GM21423 (cell line): Measurements from ENCODE around the gene PARP8.
"Not testable (repeated sequence)": the region's sequence is repeated elsewhere in the genome, so short reads cannot be mapped to it uniquely, and the experiment has no call there.

Source experiments
- ATAC-seq: cut with Tn5 transposase; IDR thresholded peaks from one replicate; pipeline ENCODE4 v1.9.1; 2021; ENCODE audit warnings: mild to moderate bottlenecking, moderate library complexity; ENCODE audit not compliant: unreplicated experiment

The PARP8 gene

DNA sequence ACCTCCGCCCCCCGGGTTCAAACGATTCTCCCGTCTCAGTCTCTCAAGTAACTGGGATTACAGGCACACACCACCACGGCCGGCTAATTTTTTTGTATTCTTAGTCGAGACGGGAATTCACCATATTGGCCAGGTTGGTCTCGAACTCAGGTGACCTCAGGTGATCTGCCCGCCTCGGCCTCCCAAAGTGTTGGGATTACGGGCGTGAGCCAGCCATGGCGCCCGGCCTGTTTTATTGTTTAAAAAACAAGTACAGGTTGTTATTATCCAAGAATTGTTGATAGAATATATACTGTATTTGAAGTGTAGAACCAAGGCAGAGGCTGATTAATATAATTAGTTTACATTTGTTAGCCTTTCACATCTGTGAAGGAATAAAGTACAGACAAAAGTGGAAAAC is 8.9 kb downstream of the PARP8 start:
- no peak for ATAC-seq

DNA sequence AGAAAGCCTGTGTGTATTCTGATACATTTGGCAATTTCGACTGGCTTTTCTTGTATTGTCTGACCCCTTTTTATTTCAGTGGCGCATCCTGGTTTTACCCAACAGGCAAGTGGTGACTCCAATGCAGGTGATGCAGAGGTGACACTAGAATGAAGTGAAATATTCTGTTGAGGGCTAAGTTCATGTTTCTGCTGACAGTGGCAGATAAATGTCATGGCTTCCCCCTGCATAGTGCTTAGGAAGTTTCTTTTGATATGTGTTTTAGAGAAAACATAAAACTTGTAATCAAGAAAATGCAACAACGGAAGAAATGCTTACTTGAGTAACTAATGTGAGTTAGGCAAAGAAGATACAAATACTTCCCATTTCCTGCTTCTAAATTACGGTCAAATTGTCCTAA is 13.1 kb downstream of the PARP8 start:
- not testable (repeated sequence) for ATAC-seq

DNA sequence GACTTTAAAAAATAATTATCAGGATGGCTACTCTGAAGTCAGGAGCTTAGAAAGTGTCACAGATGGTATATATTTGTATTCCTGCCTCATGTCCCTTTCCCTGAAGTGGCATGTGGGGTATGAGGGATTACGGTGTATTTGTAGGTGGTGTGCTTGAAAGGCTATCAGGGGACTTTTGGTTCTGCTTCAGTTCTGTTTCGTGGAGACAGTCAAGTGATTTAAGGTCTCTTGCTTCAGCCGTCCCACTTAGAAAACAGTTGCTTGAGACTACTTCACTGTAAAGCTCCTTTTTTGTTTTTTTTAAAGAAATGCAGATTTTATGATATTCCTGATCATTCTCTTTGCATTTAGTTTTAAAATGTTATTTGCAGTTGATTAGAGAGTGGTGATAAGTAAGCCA is 18.3 kb downstream of the PARP8 start:
- no peak for ATAC-seq

DNA sequence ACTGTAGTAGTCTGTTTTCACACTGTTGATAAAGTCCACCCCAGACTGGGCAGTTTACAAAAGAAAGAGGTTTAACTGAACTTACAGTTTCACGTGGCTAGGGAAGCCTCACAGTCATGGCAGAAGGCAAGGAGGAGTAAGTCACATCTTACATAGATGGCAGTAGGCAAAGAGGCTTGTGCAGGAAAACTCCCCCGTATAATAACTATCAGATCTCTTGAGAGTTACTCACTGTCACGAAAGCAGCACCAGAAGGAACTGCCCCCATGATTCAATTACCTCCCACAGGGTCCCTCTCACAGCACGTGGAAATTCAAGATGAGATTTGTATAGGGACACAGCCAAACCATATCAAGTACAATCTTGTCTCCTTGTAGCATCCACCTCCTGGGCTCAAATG is 21.1 kb downstream of the PARP8 start:
- no peak for ATAC-seq

DNA sequence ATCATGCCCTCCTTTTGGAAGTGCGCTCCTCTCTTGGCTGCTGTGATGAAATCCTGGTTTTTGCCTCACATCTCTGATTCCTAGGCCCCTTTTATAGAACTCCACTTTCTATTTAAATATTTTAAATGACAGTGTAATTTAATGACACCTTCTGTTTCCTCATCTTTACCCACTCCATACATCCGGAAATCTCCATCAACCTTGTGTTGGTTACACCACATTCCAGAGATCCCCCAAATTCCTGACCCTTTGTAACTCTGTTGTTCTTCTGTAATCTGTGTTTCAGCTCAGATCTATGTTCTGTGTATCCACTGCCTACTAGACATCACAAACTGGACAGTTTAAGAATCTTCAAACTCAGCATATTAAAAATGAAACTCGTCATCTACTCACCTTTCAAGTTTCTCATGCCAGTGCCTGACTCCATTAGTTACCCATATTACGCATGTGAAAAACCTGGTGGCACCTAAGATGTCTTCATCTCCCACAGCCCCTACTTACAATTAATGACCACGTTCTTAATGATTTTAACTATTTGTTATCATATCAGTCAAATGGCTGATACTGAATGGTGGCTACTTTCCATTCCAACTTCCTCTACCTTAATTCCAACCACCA is 25.1 kb downstream of the PARP8 start:
- ATAC-seq, result no peak

DNA sequence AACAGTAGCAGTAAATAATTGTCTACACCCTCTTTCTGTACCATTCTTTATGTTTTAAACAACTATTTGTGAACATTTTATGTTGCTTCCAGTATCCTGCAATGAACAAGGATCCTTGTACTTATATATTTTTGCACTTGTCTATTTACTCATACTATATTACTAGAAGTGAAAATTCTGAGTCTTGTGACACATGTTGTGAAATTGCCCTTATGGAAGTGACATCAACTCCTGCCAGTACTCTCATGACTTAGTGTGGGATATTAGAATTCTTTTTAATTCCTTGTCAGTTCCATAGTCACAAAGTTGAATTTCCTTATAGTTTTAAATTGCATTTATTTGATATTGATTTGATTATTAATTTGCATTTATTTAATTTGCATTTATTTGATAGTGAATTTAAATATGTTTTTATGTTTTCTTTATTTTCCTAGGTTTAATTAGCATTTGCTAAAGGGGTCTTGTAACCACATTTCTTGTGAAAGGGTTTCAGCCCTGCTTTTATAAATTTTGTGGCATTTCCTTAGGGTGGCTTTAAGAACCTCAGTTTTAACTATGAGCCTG is 27.7 kb downstream of the PARP8 start:
- no peak for ATAC-seq

DNA sequence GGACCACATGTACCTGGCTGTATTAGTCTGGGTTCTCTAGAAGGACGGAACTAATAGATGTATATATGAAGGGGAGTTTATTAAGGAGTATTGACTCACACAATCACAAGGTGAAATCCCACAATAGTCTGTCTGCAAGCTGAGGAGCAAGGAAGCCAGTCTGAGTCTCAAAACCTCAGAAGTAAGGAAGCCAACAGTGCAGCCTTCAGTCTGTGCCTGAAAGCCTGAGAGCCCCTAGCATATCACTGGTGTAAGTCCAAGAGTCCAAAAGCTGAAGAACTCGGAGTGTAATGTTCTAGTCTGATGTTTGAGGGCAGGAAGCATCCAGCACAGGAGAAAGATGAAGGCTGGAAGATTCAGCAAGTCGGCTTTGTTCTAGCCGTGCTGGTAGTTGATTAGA is 28.2 kb downstream of the PARP8 start:
- ATAC-seq, result not testable (repeated sequence)

DNA sequence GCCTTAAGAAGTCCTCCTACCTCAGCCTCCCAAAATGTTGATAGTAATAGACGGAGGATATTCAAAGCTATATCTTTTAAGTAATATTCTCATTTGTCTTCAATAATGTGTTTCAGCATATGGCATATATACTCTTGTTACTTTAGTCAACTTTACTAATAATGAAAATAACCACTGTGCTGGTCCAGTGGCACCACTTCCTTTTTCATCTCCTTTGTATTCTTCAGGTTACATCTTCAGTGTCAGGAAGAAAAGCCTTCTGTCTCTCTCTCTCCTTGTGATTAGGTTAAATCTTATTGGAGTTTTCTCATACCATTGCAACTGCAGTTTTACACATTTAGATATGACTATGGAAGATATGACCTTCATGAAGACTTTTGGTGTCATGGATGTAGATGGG is 31.3 kb downstream of the PARP8 start:
- ATAC-seq, result peak; percentile 68

DNA sequence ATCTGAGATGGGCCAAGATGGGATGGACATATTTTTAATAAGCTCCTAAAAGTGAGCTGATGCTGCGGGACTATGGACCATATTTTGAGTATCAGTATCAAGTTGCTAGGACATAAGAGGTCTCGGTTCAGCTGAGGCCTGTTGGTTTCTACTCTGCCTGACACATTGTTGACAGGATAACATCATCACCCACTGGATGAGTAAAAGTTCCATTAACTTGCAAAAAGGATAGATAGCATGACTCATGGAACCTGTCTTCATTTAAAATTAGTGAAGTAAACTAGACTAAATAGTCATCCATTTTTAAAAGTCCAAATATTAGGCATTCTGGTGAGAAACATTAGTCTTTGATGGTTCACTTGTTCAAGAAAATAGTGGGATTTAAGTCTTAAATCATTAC is 33.3 kb downstream of the PARP8 start:
- ATAC-seq, result no peak

DNA sequence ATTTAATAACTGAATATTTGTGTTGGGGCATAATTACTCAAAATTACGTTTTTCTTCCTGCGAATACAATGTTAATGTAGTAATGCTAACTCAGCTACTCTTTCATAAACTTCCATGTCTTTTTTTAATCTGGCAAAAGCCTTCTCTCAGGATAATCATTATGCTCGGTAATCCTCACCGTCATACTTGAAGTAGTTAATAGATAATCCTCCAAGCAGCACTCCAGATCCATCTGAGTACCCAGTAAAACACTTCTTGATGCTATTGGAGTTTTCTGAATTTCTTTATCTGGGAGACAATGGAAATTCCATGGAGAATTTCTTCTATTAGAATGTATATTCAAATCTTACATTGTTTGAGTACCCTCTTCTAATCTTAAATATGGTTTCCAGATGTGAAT is 34.3 kb downstream of the PARP8 start:
- ATAC-seq, result no peak

DNA sequence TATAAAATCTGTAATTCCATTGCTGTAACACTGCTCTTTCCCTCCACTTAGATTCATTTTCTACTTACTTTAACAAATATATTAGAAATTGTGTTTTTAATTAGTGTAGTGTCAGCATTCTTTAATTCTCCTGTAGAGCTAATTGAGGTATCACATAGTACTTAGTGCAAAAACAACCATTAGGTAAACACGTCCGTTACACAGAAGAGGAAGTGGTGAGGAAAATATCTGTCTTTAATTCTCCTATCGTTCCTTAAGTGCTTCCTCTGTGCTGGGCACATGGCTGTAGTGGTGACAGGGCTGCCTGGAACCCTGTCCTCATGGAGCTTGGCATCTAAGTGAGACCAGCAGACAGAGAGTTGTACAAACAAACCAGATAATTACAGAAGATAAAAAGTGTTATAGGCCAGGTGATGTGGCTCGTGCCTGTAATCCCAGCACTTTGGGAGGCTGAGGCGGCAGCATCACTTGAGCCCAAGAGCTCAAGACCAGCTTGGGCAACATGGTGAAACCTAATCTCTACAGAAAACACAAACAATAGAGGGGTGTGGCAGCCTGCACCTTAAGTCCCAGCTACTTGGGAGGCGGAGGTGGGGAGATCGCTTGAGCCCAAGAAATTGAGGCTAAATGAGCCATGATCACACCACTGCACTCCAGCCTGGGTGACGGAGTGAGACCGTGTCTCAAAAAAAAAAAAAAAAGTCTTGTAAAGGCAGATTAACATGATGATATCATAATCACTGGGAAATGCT is 36.4 kb downstream of the PARP8 start:
- no peak for ATAC-seq

DNA sequence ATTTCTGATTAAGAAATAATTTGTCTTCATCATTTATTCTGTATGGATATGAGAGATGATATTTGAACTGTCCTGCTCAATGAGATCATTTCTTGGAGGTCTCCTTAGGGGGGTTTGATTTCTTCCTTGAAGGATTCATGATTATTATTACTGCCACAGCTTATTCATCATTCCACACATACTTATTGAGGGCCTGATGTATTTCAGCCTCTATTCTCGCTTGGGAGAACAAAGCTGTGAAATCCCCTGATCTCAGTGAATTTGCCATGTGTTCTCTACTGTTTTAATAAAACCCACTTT is 36.9 kb downstream of the PARP8 start:
- no peak for ATAC-seq

DNA sequence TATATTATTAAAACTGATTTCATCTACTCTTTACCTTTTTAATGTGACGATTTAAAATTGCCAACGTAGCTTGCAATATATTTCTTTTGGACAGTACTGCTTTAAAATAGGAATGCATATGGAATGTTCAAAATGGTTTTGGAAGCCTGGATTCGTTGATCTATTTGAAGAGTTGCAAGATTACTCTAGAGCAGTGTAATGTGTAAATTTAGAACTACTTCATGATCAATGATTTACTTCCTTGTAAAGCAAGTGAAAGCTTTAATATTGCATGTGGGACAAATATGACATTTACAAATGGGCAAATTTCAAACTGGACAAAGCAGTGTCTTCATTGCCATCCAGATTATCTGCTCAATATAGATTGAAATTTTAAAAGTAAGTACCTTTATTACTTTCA is 38.3 kb downstream of the PARP8 start:
- ATAC-seq, result no peak

DNA sequence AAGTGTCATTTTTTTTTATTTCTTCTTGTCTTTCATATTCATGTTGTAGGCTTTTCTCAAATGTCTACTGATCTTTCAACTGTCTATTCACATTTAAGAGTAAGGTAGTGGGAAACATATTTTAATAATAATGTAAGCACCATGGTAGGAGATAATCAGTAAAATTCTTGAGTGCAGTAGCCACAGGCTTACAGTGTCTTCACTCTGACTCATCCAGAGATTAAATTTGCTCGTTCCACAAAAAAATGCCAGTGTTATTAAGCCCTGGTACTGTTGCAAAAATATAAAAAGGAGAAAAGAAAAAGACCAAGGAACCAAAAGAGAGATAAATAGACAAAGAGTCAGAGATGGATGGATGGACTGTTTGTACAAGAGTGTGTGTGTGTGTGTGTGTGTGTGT is 43.0 kb downstream of the PARP8 start:
- ATAC-seq, result no peak

DNA sequence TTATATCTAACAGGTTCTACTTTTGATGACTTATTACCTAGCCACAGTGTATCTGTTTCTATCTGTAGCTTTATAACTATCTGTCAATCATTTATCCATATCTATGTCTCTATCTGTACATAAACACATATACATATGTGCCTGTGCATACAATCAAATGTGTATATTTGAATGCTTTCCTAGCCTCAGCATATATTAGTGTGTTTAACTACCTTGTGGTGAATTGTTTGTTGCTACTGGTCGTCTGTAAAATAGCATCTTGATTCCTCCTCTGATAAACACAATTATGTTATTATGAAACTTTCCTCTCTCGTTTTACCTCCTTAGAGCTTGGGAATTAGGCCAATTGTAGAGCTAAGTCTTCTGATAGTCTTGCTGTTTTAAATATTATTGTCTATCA is 44.4 kb downstream of the PARP8 start:
- ATAC-seq, result peak; percentile 16

DNA sequence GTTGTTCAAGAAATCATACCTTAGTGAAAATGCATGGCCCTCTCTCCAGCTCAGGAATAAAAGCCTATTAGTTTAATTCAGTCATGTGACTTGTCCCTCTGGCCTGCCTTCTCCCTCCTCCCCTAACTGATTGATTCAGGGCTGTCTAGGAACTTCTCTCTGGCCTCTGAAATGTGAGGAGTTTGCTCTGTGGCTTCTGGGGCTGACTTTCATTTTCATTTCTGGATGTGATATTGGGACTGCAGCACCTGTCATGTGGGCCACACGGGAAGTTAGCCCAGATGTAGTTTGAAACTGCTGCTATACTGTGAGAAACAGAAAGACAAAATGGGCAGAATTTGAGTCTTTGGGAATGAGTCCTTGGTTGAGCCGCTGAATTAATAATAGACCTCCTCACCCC is 44.8 kb downstream of the PARP8 start:
- ATAC-seq, result peak; percentile 96

DNA sequence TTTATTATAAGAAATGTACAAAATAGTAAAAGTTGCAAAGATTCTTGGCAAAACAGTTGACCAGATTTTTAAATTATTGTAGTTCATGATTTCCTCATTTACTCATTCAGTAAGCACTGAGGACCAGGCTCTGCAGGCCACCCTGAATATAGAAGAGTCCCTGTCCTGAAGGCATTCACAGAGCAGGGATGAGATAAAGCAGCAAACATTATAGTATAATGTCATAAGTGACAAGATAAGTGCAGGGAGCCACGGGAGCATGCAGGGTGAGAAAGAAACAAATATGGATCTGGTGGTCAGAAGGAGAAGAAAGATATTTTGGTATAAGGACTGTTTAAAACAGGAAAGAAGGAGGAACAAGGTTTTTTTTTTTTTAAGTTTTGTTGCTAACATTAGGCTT is 46.0 kb downstream of the PARP8 start:
- ATAC-seq, result no peak

DNA sequence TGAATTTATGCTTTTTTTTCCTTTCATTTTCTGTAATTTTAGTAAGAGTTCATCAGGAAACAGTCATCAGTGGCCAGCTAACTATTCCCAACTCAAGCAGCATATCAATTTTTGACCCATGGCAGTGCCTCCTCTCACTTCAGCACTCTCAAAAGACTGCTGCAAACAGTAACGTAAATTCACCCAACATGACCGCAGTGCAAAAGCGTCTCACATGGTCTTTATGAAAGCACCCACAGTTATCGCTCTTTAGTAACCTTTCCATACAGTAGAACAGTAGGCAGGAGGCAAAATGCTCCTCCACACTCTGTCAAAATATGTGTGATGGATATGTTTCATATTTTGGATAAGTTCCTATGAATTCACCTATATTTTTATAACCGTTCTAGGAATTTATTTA is 48.6 kb downstream of the PARP8 start:
- ATAC-seq, result no peak

DNA sequence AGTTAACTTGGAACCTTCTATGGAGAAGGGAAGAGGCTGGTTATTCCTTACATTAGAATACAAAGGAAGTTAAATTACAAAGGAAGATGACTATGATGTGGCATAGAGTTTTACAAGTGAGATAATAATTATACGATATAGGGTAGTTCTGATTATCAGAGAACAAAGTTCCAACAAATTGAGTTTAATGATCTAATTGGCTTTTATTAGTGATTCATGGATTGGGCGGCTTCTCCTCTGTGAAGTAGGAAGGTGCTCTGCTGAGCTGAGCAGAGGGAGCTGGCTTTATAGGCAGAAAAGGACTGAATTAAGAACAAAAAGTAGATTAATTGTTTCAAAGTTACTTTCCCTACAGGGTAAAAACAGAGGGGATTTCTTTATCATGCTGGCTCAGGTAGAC is 49.7 kb downstream of the PARP8 start:
- no peak for ATAC-seq

DNA sequence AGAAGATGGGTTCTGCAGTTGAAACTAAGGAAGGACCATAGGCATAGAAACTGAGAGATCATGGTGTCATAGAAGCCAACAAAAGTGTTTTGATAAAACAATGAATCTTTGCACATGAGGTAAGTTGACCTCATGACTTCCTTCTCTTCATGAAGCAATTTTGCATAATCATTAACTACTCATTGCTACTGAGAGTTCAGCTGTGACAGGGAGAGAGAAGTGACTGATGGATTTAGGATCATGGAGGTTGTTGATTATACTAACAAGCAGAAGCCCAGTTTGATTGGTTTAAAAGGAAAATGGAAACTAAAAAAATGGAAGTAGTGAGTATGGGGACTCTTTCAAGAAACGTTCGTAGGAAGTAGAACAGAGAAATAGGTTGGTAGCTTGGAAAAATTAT is 51.2 kb downstream of the PARP8 start:
- peak; percentile 86 for ATAC-seq

DNA sequence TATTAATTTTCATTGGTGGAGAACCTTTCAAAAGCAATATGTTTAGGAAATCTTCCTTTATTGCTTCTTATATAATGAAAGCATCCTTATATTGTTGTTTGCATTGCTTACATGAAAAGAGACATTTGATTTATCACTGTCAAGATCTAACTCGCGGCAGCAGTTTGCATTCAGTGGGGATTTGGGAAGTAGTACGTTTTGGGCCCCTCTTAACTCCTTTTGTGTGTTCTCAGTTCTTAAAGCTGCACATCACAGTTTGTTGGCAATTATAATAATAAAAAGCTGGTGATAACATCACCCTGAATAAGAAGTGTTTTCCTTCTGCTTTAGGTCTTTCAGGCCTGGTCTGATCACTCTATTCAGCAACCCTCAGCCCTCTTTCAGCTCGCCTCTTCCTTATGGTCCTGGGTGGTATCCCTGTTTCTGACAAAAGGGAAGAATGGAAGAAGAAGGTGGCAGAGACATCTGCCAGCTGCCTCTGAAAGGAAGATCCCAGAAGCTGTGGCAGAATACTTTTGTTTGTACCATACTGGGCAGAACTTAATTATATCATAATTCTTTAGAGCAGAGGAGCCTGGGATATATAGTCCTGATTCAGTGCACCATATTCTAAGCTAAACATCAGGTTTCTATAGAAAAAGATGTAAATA is 53.7 kb downstream of the PARP8 start:
- ATAC-seq, result no peak

DNA sequence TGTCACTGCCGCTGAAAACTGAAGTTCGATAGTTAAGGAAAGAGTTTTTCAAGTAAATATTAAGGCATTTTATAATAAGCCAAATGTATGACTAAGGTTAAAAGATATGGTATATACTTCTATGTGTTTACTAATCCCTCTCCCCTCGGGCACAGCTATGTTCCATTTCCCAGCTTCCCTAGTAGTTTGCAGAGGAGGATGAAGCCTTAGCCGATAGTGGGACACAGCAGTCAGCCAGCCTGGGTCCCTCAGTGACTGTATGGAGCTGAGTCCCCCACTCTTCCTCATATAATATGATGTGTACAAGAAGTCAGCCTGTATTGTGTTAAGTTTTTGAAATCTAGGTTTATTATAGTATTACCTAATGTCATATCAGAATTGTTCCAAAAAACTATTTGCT is 55.8 kb downstream of the PARP8 start:
- no peak for ATAC-seq
